ENCODE results near the gene TMCO5A. TPM values are rescaled to one million over a fixed set of nuclear protein-coding genes. Genes with fewer than 3 reads are reported as not detected.
"Not testable (repeated sequence)": the region's sequence is repeated elsewhere in the genome, so short reads cannot be mapped to it uniquely, and the experiment has no call there.

TMCO5A gene
- total RNA-seq, 1 donor from 2014 or later = not detected

- TF ChIP-seq EZH2 (IDR thresholded peaks at IDR 0.05; ENCODE audit: insufficient read depth, low read length) = no peak
- TF ChIP-seq CTCF (IDR thresholded peaks at IDR 0.05; ENCODE audit: insufficient read depth, low read depth, low read length) = no peak
- H3K9ac ChIP-seq (ENCODE audit: low read length) = no peak overlapping the region
- no peak overlapping the region for H3K4me3 ChIP-seq (ENCODE audit: insufficient read depth, low read depth, low read length)
- no peak overlapping the region for H3K4me2 ChIP-seq (ENCODE audit: low read length)
- Mint-ChIP-seq H3K9me3 (ENCODE audit: unreplicated experiment) (no peaks in the 10 kb centered on the region), H3K27ac (ENCODE audit: unreplicated experiment) (no peak overlapping the region), H3K36me3 (ENCODE audit: low read depth, unreplicated experiment) (no peaks in the 10 kb centered on the region), H3K4me1 (ENCODE audit: low read depth, unreplicated experiment) (no peaks in the 10 kb centered on the region), H3K27me3 (ENCODE audit: low read depth, unreplicated experiment) (no peaks in the 10 kb centered on the region), H3K4me3 (ENCODE audit: unreplicated experiment) (no peak overlapping the region)
- H4K20me1 ChIP-seq (ENCODE audit: insufficient read depth, low read length) = no peaks in the 10 kb centered on the region
- no peak for DNase-seq (ENCODE audit: low read depth)
- H3K9me3 ChIP-seq (ENCODE audit: insufficient read depth, low read depth, low read length) = no peaks in the 10 kb centered on the region
- no peak overlapping the region for H3K27ac ChIP-seq (ENCODE audit: low read depth, low read length)
- H3K79me2 ChIP-seq (ENCODE audit: insufficient read depth, low read length) = no peaks in the 10 kb centered on the region
- no peaks in the 10 kb centered on the region for H3K36me3 ChIP-seq (ENCODE audit: insufficient read depth, low read length)
- FAIRE-seq = no peak
- no peak overlapping the region for H2AFZ ChIP-seq (ENCODE audit: low read depth, low read length)
- no peaks in the 10 kb centered on the region for H3K4me1 ChIP-seq (ENCODE audit: insufficient read depth, low read length)
- H3K27me3 ChIP-seq (ENCODE audit: insufficient read depth, low read length) = peaks cover 8% of the 10 kb centered on the region
These were observed 17.6 kb downstream of the TMCO5A start for GRCh38 chr15:37951999-37952398.

GRCh38 chr15:37960742-37961141 lies 26.3 kb downstream of the TMCO5A start:
- H3K27me3 Mint-ChIP-seq (ENCODE audit: low read depth, unreplicated experiment); H4K20me1 ChIP-seq (ENCODE audit: insufficient read depth, low read length); H3K36me3 Mint-ChIP-seq (ENCODE audit: low read depth, unreplicated experiment); H3K4me3 ChIP-seq (ENCODE audit: insufficient read depth, low read depth, low read length); H3K27me3 ChIP-seq (ENCODE audit: insufficient read depth, low read length); H3K27ac Mint-ChIP-seq (ENCODE audit: unreplicated experiment); H3K27ac ChIP-seq (ENCODE audit: low read depth, low read length); H3K36me3 ChIP-seq (ENCODE audit: insufficient read depth, low read length); H3K4me2 ChIP-seq (ENCODE audit: low read length); H2AFZ ChIP-seq (ENCODE audit: low read depth, low read length); H3K4me1 ChIP-seq (ENCODE audit: insufficient read depth, low read length); H3K9ac ChIP-seq (ENCODE audit: low read length); H3K79me2 ChIP-seq (ENCODE audit: insufficient read depth, low read length); H3K9me3 ChIP-seq (ENCODE audit: insufficient read depth, low read depth, low read length); DNase-seq (ENCODE audit: low read depth); H3K4me3 Mint-ChIP-seq (ENCODE audit: unreplicated experiment); FAIRE-seq; H3K4me1 Mint-ChIP-seq (ENCODE audit: low read depth, unreplicated experiment); H3K9me3 Mint-ChIP-seq (ENCODE audit: unreplicated experiment): not testable (repeated sequence)

GRCh38 chr15:37967788-37968187 lies 33.3 kb downstream of the TMCO5A start:
- H4K20me1 ChIP-seq (ENCODE audit: insufficient read depth, low read length) = no peaks in the 10 kb centered on the region
- Mint-ChIP-seq H3K36me3 (ENCODE audit: low read depth, unreplicated experiment) (no peaks in the 10 kb centered on the region), H3K27me3 (ENCODE audit: low read depth, unreplicated experiment) (peaks cover 3% of the 10 kb centered on the region), H3K9me3 (ENCODE audit: unreplicated experiment) (peaks cover 9% of the 10 kb centered on the region), H3K4me3 (ENCODE audit: unreplicated experiment) (no peak overlapping the region), H3K27ac (ENCODE audit: unreplicated experiment) (no peak overlapping the region), H3K4me1 (ENCODE audit: low read depth, unreplicated experiment) (no peaks in the 10 kb centered on the region)
- H3K4me1 ChIP-seq (ENCODE audit: insufficient read depth, low read length) = no peaks in the 10 kb centered on the region
- no peak overlapping the region for H3K4me3 ChIP-seq (ENCODE audit: insufficient read depth, low read depth, low read length)
- no peaks in the 10 kb centered on the region for H3K36me3 ChIP-seq (ENCODE audit: insufficient read depth, low read length)
- no peak overlapping the region for H3K4me2 ChIP-seq (ENCODE audit: low read length)
- H3K79me2 ChIP-seq (ENCODE audit: insufficient read depth, low read length) = no peaks in the 10 kb centered on the region
- TF ChIP-seq EZH2 (IDR thresholded peaks at IDR 0.05; ENCODE audit: insufficient read depth, low read length) = no peak
- TF ChIP-seq CTCF (IDR thresholded peaks at IDR 0.05; ENCODE audit: insufficient read depth, low read depth, low read length) = no peak
- H3K27me3 ChIP-seq (ENCODE audit: insufficient read depth, low read length) = no peaks in the 10 kb centered on the region
- no peak overlapping the region for H3K27ac ChIP-seq (ENCODE audit: low read depth, low read length)
- no peak overlapping the region for H3K9ac ChIP-seq (ENCODE audit: low read length)
- H3K9me3 ChIP-seq (ENCODE audit: insufficient read depth, low read depth, low read length) = no peaks in the 10 kb centered on the region
- FAIRE-seq (no peak), DNase-seq (ENCODE audit: low read depth) (no peak)
- H2AFZ ChIP-seq (ENCODE audit: low read depth, low read length) = no peak overlapping the region
